ENCODE results near the gene MALAT1. TPM values are rescaled to one million over a fixed set of nuclear protein-coding genes. Genes with fewer than 3 reads are reported as not detected.

MALAT1 gene
- total and polyA plus RNA-seq, 2 of the 13 experiments (the other 11 are each of a cell fraction or from before 2014, with no cell fraction given): 143 to 1,237 TPM

DNA sequence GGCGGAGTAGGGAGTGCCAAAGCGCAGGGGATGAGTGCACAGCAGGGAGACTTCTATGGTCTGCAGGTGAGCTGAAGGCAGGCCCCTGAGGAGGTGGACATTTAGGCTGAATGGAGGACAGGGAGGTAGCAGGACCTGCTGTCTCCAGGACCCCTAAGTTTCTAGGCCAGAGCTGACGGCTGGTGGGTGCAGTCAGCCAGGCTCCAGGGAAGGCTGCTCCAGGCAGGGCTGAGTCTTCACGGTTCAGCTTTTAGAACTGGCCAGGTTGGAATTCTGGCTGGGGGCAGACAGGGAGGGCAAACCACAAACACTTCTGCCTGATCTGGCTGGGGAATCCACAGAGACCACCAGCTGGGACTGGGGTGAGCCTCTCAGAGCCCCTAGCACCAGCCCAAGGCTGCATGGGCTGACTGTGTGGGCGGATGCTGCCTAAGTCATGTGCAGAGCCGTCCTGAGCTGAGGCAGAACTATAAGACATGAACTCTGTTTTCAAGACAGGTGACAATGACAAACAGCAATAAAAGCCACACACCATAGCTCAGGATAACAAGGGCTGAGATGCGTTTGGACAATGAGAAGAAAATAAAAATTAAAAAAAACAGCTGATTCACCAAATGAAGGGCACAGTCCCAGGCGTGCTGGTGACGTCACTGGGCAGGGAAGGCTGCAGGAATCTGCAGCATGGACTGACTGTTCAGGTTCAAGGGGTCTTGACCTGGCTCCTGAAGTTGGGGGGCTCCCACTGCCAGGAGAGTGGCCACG, 10.4 kb upstream of the MALAT1 start (continued):
- TF ChIP-seq ZNF709 (CRISPR knock-in tag; IDR thresholded peaks at IDR 0.05) (peak; percentile 14; the same call in 1 of the 2 replicates), RFX5 (IDR thresholded peaks at IDR 0.05; ENCODE audit: low read depth, low read length) (0 out of 2 replicates have a peak, but pooled peaks have one; percentile 23), ZNF101 (CRISPR knock-in tag; IDR thresholded peaks at IDR 0.05; ENCODE audit: borderline replicate concordance, low read depth) (no peak), KLF11 (CRISPR knock-in tag; IDR thresholded peaks at IDR 0.05) (0 out of 2 replicates have a peak, but pooled peaks have one; percentile 20), ZFP36L1 (CRISPR knock-in tag; IDR thresholded peaks at IDR 0.05) (0 out of 2 replicates have a peak, but pooled peaks have one; percentile 5), KLF12 (CRISPR knock-in tag; IDR thresholded peaks at IDR 0.05; ENCODE audit: borderline replicate concordance) (peak; percentile 49; the same call in 1 of the 2 replicates), AGO2 (optimal IDR thresholded peaks at IDR 0.05; ENCODE audit: low read depth, low read length) (peak; percentile 76), ZFY (CRISPR knock-in tag; IDR thresholded peaks at IDR 0.05) (peak; percentile 12), NR2F2 (IDR thresholded peaks at IDR 0.05; ENCODE audit: borderline replicate concordance, low read depth) (0 out of 2 replicates have a peak, but pooled peaks have one; percentile 27), REL (CRISPR knock-in tag; conservative IDR thresholded peaks at IDR 0.05) (peak; percentile 27; the same call in 1 of the 2 replicates), ZNF547 (CRISPR knock-in tag; IDR thresholded peaks at IDR 0.05) (no peak), YEATS4 (CRISPR knock-in tag; IDR thresholded peaks at IDR 0.05; ENCODE audit: borderline replicate concordance) (0 out of 2 replicates have a peak, but pooled peaks have one; percentile 33), POLR2G (IDR thresholded peaks at IDR 0.05; ENCODE audit: low read depth, low read length) (peak; percentile 29; the same call in 1 of the 2 replicates)
- TF ChIP-seq, protein P1, sequence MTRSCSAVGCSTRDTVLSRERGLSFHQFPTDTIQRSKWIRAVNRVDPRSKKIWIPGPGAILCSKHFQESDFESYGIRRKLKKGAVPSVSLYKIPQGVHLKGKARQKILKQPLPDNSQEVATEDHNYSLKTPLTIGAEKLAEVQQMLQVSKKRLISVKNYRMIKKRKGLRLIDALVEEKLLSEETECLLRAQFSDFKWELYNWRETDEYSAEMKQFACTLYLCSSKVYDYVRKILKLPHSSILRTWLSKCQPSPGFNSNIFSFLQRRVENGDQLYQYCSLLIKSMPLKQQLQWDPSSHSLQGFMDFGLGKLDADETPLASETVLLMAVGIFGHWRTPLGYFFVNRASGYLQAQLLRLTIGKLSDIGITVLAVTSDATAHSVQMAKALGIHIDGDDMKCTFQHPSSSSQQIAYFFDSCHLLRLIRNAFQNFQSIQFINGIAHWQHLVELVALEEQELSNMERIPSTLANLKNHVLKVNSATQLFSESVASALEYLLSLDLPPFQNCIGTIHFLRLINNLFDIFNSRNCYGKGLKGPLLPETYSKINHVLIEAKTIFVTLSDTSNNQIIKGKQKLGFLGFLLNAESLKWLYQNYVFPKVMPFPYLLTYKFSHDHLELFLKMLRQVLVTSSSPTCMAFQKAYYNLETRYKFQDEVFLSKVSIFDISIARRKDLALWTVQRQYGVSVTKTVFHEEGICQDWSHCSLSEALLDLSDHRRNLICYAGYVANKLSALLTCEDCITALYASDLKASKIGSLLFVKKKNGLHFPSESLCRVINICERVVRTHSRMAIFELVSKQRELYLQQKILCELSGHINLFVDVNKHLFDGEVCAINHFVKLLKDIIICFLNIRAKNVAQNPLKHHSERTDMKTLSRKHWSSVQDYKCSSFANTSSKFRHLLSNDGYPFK (CRISPR knock-in tag; IDR thresholded peaks at IDR 0.05; ENCODE audit: borderline replicate concordance): peak; percentile 56; the same call in 1 of the 2 replicates
- TF ChIP-seq, protein P2, sequence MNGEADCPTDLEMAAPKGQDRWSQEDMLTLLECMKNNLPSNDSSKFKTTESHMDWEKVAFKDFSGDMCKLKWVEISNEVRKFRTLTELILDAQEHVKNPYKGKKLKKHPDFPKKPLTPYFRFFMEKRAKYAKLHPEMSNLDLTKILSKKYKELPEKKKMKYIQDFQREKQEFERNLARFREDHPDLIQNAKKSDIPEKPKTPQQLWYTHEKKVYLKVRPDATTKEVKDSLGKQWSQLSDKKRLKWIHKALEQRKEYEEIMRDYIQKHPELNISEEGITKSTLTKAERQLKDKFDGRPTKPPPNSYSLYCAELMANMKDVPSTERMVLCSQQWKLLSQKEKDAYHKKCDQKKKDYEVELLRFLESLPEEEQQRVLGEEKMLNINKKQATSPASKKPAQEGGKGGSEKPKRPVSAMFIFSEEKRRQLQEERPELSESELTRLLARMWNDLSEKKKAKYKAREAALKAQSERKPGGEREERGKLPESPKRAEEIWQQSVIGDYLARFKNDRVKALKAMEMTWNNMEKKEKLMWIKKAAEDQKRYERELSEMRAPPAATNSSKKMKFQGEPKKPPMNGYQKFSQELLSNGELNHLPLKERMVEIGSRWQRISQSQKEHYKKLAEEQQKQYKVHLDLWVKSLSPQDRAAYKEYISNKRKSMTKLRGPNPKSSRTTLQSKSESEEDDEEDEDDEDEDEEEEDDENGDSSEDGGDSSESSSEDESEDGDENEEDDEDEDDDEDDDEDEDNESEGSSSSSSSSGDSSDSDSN (CRISPR knock-in tag; IDR thresholded peaks at IDR 0.05): peak; percentile 17; the same call in 1 of the 2 replicates
- TF ChIP-seq, protein P3, sequence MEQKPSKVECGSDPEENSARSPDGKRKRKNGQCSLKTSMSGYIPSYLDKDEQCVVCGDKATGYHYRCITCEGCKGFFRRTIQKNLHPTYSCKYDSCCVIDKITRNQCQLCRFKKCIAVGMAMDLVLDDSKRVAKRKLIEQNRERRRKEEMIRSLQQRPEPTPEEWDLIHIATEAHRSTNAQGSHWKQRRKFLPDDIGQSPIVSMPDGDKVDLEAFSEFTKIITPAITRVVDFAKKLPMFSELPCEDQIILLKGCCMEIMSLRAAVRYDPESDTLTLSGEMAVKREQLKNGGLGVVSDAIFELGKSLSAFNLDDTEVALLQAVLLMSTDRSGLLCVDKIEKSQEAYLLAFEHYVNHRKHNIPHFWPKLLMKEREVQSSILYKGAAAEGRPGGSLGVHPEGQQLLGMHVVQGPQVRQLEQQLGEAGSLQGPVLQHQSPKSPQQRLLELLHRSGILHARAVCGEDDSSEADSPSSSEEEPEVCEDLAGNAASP (CRISPR knock-in tag; IDR thresholded peaks at IDR 0.05; ENCODE audit: borderline replicate concordance): no peak
- TF ChIP-seq, protein P4, sequence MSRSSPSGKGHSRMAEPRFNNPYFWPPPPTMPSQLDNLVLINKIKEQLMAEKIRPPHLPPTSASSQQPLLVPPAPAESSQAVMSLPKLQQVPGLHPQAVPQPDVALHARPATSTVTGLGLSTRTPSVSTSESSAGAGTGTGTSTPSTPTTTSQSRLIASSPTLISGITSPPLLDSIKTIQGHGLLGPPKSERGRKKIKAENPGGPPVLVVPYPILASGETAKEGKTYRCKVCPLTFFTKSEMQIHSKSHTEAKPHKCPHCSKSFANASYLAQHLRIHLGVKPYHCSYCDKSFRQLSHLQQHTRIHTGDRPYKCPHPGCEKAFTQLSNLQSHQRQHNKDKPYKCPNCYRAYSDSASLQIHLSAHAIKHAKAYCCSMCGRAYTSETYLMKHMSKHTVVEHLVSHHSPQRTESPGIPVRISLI (CRISPR knock-in tag; IDR thresholded peaks at IDR 0.05; ENCODE audit: borderline replicate concordance): peak; percentile 29; the same call in 1 of the 2 replicates

Measured in HepG2 (cell line).